HL-60 (cell line): ENCODE measurements around the gene NT5C2.
"Not testable (repeated sequence)": the region's sequence is repeated elsewhere in the genome, so short reads cannot be mapped to it uniquely, and the experiment has no call there.

Experiments
- DNase-seq, 2 experiments: peaks; one replicate each; pipeline ENCODE4 v3.0.0-alpha.2; 2010 to 2020; ENCODE audit warnings: low read depth in 1 of 2, low spot score in 1 of 2
- H3K27ac ChIP-seq: fragments of 250-450 bp; sonication (Bioruptor Pico); replicated peaks from 2 replicates; pipeline ENCODE4 v1.5.1; 2020; ENCODE audit warnings: mild to moderate bottlenecking, moderate library complexity
- H3K27me3 ChIP-seq: fragments of 250-450 bp; sonication (Bioruptor Pico); 2 replicates; pipeline ENCODE4 v1.5.1; 2021; ENCODE audit warnings: mild to moderate bottlenecking, moderate library complexity; ENCODE audit not compliant: insufficient read depth, poor library complexity, severe bottlenecking
- H3K4me3 ChIP-seq: replicated peaks from 2 replicates; pipeline ENCODE4 v1.5.1; 2011; ENCODE audit warnings: mild to moderate bottlenecking, control low read depth, low read length; ENCODE audit not compliant: insufficient read depth
- GABPA ChIP-seq: IDR thresholded peaks from 2 replicates; pipeline ENCODE4 v1.6.1; 2012; ENCODE audit warnings: low read depth
- POLR2AphosphoS5 ChIP-seq: IDR thresholded peaks from 2 replicates; pipeline ENCODE4 v1.6.1; 2012; ENCODE audit warnings: low read depth
- SPI1 ChIP-seq: IDR thresholded peaks from 2 replicates; pipeline ENCODE4 v1.6.1; 2012; ENCODE audit warnings: low read depth, mild to moderate bottlenecking, borderline replicate concordance
- TF ChIP-seq, protein P1 (sequence below): IDR thresholded peaks from one replicate; pipeline ENCODE4 v1.5.1; 2011; ENCODE audit warnings: low read length, control low read depth, inconsistent platforms; ENCODE audit not compliant: insufficient read depth
- TF ChIP-seq, protein P2 (sequence below): IDR thresholded peaks from 2 replicates; pipeline ENCODE4 v1.6.1; 2012; ENCODE audit warnings: low read depth; ENCODE audit not compliant: insufficient replicate concordance

The NT5C2 gene

GRCh38 chr10:103207141-103207540, 14.1 kb upstream of the NT5C2 start:
- no peaks in the 10 kb centered on the region for H3K27me3 ChIP-seq
- TF ChIP-seq GABPA (no peak), POLR2AphosphoS5 (no peak), SPI1 (no peak)
- TF ChIP-seq, protein P1, sequence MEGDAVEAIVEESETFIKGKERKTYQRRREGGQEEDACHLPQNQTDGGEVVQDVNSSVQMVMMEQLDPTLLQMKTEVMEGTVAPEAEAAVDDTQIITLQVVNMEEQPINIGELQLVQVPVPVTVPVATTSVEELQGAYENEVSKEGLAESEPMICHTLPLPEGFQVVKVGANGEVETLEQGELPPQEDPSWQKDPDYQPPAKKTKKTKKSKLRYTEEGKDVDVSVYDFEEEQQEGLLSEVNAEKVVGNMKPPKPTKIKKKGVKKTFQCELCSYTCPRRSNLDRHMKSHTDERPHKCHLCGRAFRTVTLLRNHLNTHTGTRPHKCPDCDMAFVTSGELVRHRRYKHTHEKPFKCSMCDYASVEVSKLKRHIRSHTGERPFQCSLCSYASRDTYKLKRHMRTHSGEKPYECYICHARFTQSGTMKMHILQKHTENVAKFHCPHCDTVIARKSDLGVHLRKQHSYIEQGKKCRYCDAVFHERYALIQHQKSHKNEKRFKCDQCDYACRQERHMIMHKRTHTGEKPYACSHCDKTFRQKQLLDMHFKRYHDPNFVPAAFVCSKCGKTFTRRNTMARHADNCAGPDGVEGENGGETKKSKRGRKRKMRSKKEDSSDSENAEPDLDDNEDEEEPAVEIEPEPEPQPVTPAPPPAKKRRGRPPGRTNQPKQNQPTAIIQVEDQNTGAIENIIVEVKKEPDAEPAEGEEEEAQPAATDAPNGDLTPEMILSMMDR = no peak
- TF ChIP-seq, protein P2, sequence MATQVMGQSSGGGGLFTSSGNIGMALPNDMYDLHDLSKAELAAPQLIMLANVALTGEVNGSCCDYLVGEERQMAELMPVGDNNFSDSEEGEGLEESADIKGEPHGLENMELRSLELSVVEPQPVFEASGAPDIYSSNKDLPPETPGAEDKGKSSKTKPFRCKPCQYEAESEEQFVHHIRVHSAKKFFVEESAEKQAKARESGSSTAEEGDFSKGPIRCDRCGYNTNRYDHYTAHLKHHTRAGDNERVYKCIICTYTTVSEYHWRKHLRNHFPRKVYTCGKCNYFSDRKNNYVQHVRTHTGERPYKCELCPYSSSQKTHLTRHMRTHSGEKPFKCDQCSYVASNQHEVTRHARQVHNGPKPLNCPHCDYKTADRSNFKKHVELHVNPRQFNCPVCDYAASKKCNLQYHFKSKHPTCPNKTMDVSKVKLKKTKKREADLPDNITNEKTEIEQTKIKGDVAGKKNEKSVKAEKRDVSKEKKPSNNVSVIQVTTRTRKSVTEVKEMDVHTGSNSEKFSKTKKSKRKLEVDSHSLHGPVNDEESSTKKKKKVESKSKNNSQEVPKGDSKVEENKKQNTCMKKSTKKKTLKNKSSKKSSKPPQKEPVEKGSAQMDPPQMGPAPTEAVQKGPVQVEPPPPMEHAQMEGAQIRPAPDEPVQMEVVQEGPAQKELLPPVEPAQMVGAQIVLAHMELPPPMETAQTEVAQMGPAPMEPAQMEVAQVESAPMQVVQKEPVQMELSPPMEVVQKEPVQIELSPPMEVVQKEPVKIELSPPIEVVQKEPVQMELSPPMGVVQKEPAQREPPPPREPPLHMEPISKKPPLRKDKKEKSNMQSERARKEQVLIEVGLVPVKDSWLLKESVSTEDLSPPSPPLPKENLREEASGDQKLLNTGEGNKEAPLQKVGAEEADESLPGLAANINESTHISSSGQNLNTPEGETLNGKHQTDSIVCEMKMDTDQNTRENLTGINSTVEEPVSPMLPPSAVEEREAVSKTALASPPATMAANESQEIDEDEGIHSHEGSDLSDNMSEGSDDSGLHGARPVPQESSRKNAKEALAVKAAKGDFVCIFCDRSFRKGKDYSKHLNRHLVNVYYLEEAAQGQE = no peak
- H3K4me3 ChIP-seq = no peak overlapping the region
- no peak for DNase-seq
- no peak overlapping the region for H3K27ac ChIP-seq

DNA sequence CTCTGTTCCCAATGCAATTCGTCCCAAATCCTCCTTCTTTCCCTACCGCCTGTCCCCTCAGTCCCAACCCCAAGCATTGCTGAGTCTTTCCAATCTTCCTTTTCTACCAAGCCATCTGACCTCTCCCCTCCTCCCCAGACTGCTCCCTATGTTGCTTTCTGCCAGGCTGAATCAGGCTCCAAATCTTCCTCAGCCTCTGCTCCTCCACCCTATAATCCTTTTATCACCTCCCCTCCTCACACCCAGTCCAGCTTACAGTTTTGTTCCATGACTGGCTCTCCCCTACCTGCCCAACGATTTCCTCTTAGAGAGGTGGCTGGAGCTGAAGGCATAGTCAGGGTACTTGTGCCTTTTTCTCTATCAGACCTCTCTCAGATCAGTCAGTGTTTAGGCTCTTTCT, 13.6 kb upstream of the NT5C2 start:
- DNase-seq, H3K4me3 ChIP-seq, H3K27me3 ChIP-seq, H3K27ac ChIP-seq: not testable (repeated sequence)

GRCh38 chr10:103205401-103205800, 12.3 kb upstream of the NT5C2 start:
- not testable (repeated sequence) for H3K27ac ChIP-seq, H3K4me3 ChIP-seq, H3K27me3 ChIP-seq, DNase-seq

- Histone ChIP-seq H3K27ac (no peak overlapping the region), H3K27me3 (no peaks in the 10 kb centered on the region), H3K4me3 (no peak overlapping the region)
- DNase-seq = no peak
- TF ChIP-seq, protein P2 = no peak
- no peak for TF ChIP-seq POLR2AphosphoS5
- no peak for TF ChIP-seq GABPA
- TF ChIP-seq, protein P1 = no peak
- no peak for TF ChIP-seq SPI1
Measured at GRCh38 chr10:103204353-103205255, 11.5 kb upstream of the NT5C2 start.

- DNase-seq = no peak
- no peak overlapping the region; the same call in 1 of the 2 replicates for H3K27ac ChIP-seq
- H3K4me3 ChIP-seq = no peak overlapping the region
- no peaks in the 10 kb centered on the region for H3K27me3 ChIP-seq
- TF ChIP-seq SPI1 = no peak
- no peak for TF ChIP-seq GABPA
- TF ChIP-seq, protein P1 = no peak
- no peak for TF ChIP-seq POLR2AphosphoS5
- TF ChIP-seq, protein P2 = no peak
Measured at GRCh38 chr10:103203466-103203865, 10.4 kb upstream of the NT5C2 start.
